ENCODE measurements around the gene PPP2R2C. TPM values are rescaled to one million over a fixed set of nuclear protein-coding genes. Genes with fewer than 3 reads are reported as not detected.

The PPP2R2C gene
- total and polyA plus RNA-seq, 2 experiments from 2014 or later = 1.3 to 9.2 TPM

- no peaks in the 10 kb centered on the region for H3K36me3 Mint-ChIP-seq (ENCODE audit: low read depth)
- Histone ChIP-seq H3F3A (replicated peaks; ENCODE audit: low read depth) (no peaks in the 10 kb centered on the region), H3K4me3 (no peak overlapping the region), H3K27ac (ENCODE audit: low read depth) (no peak overlapping the region), H3K4me2 (no peak overlapping the region), H4K20me1 (replicated peaks; ENCODE audit: insufficient read depth) (no peaks in the 10 kb centered on the region; the same call in 1 of the 2 replicates), H3K36me3 (ENCODE audit: insufficient read depth) (no peaks in the 10 kb centered on the region), H3K4me1 (ENCODE audit: insufficient read depth) (no peaks in the 10 kb centered on the region), H3K9me2 (ENCODE audit: insufficient read depth) (no peaks in the 10 kb centered on the region; the same call in 1 of the 2 replicates), H3K79me2 (replicated peaks; ENCODE audit: insufficient read depth) (no peaks in the 10 kb centered on the region), H3K27me3 (ENCODE audit: insufficient read depth) (no peaks in the 10 kb centered on the region), H2AFZ (no peak overlapping the region)
- no peak overlapping the region for H3K27ac Mint-ChIP-seq
- H3K4me3 Mint-ChIP-seq = no peak overlapping the region
- H3K4me1 Mint-ChIP-seq = no peaks in the 10 kb centered on the region
- ATAC-seq (no peak), DNase-seq (ENCODE audit: low spot score) (no peak)
- no peak for TF ChIP-seq ZNF114 (CRISPR knock-in tag; IDR thresholded peaks at IDR 0.05)
- TF ChIP-seq, protein P1, sequence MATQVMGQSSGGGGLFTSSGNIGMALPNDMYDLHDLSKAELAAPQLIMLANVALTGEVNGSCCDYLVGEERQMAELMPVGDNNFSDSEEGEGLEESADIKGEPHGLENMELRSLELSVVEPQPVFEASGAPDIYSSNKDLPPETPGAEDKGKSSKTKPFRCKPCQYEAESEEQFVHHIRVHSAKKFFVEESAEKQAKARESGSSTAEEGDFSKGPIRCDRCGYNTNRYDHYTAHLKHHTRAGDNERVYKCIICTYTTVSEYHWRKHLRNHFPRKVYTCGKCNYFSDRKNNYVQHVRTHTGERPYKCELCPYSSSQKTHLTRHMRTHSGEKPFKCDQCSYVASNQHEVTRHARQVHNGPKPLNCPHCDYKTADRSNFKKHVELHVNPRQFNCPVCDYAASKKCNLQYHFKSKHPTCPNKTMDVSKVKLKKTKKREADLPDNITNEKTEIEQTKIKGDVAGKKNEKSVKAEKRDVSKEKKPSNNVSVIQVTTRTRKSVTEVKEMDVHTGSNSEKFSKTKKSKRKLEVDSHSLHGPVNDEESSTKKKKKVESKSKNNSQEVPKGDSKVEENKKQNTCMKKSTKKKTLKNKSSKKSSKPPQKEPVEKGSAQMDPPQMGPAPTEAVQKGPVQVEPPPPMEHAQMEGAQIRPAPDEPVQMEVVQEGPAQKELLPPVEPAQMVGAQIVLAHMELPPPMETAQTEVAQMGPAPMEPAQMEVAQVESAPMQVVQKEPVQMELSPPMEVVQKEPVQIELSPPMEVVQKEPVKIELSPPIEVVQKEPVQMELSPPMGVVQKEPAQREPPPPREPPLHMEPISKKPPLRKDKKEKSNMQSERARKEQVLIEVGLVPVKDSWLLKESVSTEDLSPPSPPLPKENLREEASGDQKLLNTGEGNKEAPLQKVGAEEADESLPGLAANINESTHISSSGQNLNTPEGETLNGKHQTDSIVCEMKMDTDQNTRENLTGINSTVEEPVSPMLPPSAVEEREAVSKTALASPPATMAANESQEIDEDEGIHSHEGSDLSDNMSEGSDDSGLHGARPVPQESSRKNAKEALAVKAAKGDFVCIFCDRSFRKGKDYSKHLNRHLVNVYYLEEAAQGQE (IDR thresholded peaks at IDR 0.05; ENCODE audit: unreplicated experiment) = no peak
- TF ChIP-seq NANOG (IDR thresholded peaks at IDR 0.05; ENCODE audit: borderline replicate concordance) = no peak
- TF ChIP-seq, protein P2, sequence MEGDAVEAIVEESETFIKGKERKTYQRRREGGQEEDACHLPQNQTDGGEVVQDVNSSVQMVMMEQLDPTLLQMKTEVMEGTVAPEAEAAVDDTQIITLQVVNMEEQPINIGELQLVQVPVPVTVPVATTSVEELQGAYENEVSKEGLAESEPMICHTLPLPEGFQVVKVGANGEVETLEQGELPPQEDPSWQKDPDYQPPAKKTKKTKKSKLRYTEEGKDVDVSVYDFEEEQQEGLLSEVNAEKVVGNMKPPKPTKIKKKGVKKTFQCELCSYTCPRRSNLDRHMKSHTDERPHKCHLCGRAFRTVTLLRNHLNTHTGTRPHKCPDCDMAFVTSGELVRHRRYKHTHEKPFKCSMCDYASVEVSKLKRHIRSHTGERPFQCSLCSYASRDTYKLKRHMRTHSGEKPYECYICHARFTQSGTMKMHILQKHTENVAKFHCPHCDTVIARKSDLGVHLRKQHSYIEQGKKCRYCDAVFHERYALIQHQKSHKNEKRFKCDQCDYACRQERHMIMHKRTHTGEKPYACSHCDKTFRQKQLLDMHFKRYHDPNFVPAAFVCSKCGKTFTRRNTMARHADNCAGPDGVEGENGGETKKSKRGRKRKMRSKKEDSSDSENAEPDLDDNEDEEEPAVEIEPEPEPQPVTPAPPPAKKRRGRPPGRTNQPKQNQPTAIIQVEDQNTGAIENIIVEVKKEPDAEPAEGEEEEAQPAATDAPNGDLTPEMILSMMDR (conservative IDR thresholded peaks at IDR 0.05; ENCODE audit: low read depth in 2 of 2) = no peak
- TF ChIP-seq POLR2AphosphoS5 (IDR thresholded peaks at IDR 0.05; ENCODE audit: low read depth) = no peak
- TF ChIP-seq ZNF462 (CRISPR knock-in tag; IDR thresholded peaks at IDR 0.05) = no peak
- no peak for TF ChIP-seq CREB1 (CRISPR knock-in tag; IDR thresholded peaks at IDR 0.05; ENCODE audit: low read depth)
- TF ChIP-seq EZH2phosphoT487 (IDR thresholded peaks at IDR 0.05; ENCODE audit: unreplicated experiment) = no peak
- no peak for TF ChIP-seq JUNB (IDR thresholded peaks at IDR 0.05; ENCODE audit: unreplicated experiment)
- TF ChIP-seq EZH2 (IDR thresholded peaks at IDR 0.05; ENCODE audit: low read depth, unreplicated experiment) = no peak
- TF ChIP-seq ZNF331 (CRISPR knock-in tag; IDR thresholded peaks at IDR 0.05; ENCODE audit: low read depth) = no peak
- TF ChIP-seq ETS1 (IDR thresholded peaks at IDR 0.05) = no peak
- no peak for TF ChIP-seq STAT1 (IDR thresholded peaks at IDR 0.05; ENCODE audit: unreplicated experiment)
- H3K27me3 Mint-ChIP-seq (ENCODE audit: insufficient read depth, low read depth, poor library complexity) = peaks cover 7% of the 10 kb centered on the region
- H3K9me3 Mint-ChIP-seq = peaks cover 15% of the 10 kb centered on the region
Measured at GRCh38 chr4:6516762-6517161, 44.3 kb upstream of the PPP2R2C start.

All from GM23338 (cell line).